GM18505 (cell line): ENCODE measurements around the gene KAT5.
"Not testable (repeated sequence)": the region's sequence is repeated elsewhere in the genome, so short reads cannot be mapped to it uniquely, and the experiment has no call there.

ENCODE experiments used
- ATAC-seq: cut with Tn5 transposase; IDR thresholded peaks from one replicate; pipeline ENCODE4 v1.9.1; 2021; ENCODE audit not compliant: unreplicated experiment
- POLR2A ChIP-seq: IDR thresholded peaks from 4 replicates; pipeline ENCODE4 v1.6.1; 2011; ENCODE audit warnings: borderline replicate concordance; ENCODE audit not compliant: insufficient read depth, insufficient read length; ENCODE audit errors: extremely low read depth

The KAT5 gene

DNA sequence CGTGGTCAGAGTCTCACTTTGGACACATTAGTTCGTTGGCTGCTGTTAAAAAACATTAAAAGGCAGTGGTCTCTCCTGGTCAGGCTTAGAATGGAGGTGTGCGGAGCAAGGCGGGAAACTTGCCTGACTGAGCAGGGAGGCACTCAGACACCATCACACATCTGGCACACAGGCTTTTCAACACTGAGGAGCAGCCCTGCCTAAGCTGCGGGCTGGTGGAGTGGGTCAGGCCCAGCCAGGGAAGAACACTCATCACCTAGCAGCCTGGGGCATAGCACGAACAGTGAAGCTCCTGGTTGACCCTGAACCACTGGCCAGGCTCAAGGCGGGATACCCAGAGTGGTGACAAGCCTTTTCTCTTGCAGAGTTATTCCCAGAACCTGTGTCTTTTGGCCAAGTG lies 4.2 kb downstream of the KAT5 start:
- no peak for ATAC-seq
- TF ChIP-seq POLR2A: peak; percentile 12

- TF ChIP-seq POLR2A: no peak
- no peak for ATAC-seq
These were observed 4.8 kb downstream of the KAT5 start for GRCh38 chr11:65716774-65717405.

DNA sequence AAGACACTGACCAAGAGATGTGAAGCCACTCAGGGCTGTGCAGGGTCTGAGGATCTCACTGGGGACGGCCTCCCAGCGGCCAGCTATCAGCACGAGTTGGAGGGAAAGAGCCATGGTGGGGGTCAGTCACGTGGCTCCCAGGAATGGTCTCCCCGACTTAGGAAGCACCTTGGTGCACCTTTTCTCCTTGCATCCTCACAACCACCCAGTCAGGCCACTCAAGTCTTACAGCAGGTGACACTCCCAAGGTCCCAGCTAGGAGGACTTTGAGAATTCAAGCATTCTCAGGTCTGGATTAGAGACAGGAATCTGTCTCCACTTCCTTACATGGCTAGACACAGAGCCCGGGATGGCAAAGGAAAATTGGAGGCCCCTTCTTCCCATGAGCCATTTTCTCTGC lies 5.9 kb downstream of the KAT5 start:
- TF ChIP-seq POLR2A: peak; percentile 4
- no peak for ATAC-seq

DNA sequence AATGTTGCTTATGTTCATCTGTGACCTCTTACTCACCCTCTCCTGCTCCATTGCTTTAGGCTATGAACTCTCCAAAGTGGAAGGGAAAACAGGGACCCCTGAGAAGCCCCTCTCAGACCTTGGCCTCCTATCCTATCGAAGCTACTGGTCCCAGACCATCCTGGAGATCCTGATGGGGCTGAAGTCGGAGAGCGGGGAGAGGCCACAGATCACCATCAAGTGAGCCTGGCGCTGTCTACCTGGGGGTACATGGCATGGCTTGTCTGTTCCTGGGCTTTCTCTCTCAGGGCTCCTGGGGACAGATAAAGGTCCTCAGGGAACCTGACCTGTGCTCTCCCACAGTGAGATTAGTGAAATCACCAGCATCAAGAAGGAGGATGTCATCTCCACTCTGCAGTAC lies 6.5 kb downstream of the KAT5 start:
- ATAC-seq: no peak
- TF ChIP-seq POLR2A: no peak

DNA sequence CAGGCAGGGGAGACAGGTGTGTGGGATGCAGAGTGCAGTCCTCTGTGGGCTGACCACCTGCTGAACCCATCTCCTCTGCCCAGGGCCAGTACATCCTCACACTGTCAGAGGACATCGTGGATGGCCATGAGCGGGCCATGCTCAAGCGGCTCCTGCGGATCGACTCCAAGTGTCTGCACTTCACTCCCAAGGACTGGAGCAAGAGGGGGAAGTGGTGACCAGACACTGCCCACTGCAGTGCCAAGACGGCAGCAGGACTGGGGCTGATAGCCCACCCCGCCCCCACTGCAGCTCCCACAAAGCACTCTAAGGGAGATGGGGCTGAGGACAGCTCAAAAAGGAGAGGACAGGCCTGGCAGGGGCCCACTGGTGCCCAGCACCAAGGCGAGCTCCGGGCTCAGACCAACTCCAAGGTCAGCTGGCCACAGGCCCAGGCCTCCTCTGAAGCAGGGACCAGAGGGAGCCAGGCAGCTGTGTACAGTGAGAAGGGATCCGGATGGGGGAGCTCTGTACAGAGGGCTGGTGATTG lies 7.0 kb downstream of the KAT5 start:
- no peak for ATAC-seq
- no peak for TF ChIP-seq POLR2A

GRCh38 chr11:65719871-65720210 lies 7.8 kb downstream of the KAT5 start:
- peak; percentile 4 for ATAC-seq
- TF ChIP-seq POLR2A: no peak

GRCh38 chr11:65720211-65720934 lies 8.3 kb downstream of the KAT5 start, which contains the start of gene RNASEH2C:
Gene RNASEH2C, minus strand, starts transcription at chr11:65720798. Its CDS starts 40 bp downstream, at chr11:65720758.
- peak; percentile 88 for TF ChIP-seq POLR2A
- ATAC-seq: peak; percentile 63

- no peak for TF ChIP-seq POLR2A
- no peak for ATAC-seq
These were observed 10.2 kb downstream of the KAT5 start for GRCh38 chr11:65722261-65722660.

GRCh38 chr11:65726660-65727059 lies 14.6 kb downstream of the KAT5 start:
- no peak for TF ChIP-seq POLR2A
- ATAC-seq: no peak

DNA sequence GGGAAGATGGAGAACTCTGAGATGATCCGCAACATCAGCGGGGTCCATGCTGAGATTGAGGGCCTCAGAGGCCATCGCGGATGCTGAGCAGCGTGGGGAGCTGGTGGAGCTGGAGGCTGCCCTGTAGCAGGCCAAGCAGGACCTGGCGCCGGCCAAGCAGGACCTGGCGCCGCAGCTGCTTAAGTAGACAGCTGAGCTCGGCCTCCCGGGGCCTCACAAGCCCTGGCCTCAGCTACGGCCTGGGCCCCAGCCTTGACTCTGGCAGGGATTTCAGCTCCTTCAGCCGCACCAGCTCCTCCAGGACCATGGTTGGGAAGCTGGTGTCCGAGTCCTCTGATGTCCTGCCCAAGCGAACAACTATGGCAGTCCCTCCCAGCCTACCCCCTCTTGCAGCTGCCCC lies 15.8 kb downstream of the KAT5 start:
- no peak for ATAC-seq
- TF ChIP-seq POLR2A: no peak

- no peak for ATAC-seq
- no peak for TF ChIP-seq POLR2A
These were observed 18.4 kb downstream of the KAT5 start for GRCh38 chr11:65730461-65730860.

GRCh38 chr11:65735111-65735510 lies 23.1 kb downstream of the KAT5 start:
- not testable (repeated sequence) for ATAC-seq

DNA sequence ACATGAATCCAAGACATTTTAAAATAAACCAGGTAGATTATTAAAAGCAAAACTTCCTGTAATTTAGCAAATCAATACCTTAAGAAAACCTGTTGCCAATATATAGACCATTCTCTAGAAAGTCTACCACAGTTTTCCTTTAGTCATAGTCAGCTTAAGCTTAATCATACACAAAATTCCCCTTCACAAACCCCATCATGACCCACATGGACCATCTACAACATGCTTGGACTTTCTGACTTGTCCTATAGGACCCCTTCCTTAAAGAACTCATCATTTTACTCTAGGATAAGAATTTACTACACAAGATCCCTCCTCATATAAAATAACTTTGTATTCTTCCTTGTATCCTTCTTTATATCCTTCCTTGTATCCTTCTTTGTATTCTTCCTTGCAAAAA lies 24.8 kb downstream of the KAT5 start:
- no peak for TF ChIP-seq POLR2A

DNA sequence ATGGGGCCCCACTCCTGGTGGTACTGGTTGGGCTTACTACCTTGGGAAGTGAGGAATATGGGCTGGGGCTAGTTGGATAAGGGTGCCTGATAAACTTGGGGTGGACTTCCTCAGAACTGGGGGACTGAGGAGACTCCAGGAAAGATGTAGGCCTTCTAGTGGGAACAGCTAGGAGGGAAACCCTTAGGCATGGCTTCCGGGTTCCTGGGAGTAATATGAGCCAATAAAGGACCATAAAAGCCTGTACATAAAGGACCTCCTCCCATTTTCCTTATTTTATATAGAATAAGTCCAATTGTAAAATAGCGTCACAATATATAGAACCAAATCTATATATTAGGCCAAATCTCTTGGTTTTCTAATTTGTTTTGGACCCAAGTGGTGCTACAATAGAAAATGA lies 27.0 kb downstream of the KAT5 start:
- ATAC-seq: no peak
- no peak for TF ChIP-seq POLR2A

More for the DNA sequence above, 24.8 kb downstream of the KAT5 start:
- no peak for ATAC-seq
